Smooth muscle cell (in vitro differentiated cells): ENCODE measurements around the gene LRP8. TPM values are rescaled to one million over a fixed set of nuclear protein-coding genes. Genes with fewer than 3 reads are reported as not detected.

Experiments used
- DNase-seq: peaks from one replicate; lab custom pipeline; 2025; ENCODE audit not compliant: unreplicated experiment; lab: John Stamatoyannopoulos, UW
- H2AFZ ChIP-seq: fragments of 200-600 bp; sonication (generic); 2 replicates; pipeline ENCODE4 v1.6.0; 2016; ENCODE audit warnings: antibody characterized with exemption, low read depth, mild to moderate bottlenecking
- H3F3A ChIP-seq: fragments of 200-600 bp; sonication (generic); 2 replicates; pipeline ENCODE4 v1.6.0; 2017; ENCODE audit warnings: antibody characterized with exemption, low read depth
- H3K27ac ChIP-seq: fragments of 200-600 bp; sonication (generic); 2 replicates; pipeline ENCODE4 v1.5.1; 2016; ENCODE audit warnings: low read depth, mild to moderate bottlenecking
- H3K27me3 ChIP-seq: fragments of 200-600 bp; sonication (generic); 2 replicates; pipeline ENCODE4 v1.6.1; 2016; ENCODE audit warnings: low read depth, mild to moderate bottlenecking
- H3K36me3 ChIP-seq: fragments of 200-600 bp; sonication (generic); 2 replicates; pipeline ENCODE4 v1.5.1; 2016; ENCODE audit warnings: low read depth
- H3K4me1 ChIP-seq: fragments of 200-600 bp; sonication (generic); 2 replicates; pipeline ENCODE4 v1.5.1; 2016; ENCODE audit warnings: low read depth
- H3K4me2 ChIP-seq: fragments of 200-600 bp; sonication (generic); 2 replicates; pipeline ENCODE4 v1.6.0; 2016; ENCODE audit warnings: mild to moderate bottlenecking
- H3K4me3 ChIP-seq: fragments of 200-600 bp; sonication (generic); 2 replicates; pipeline ENCODE4 v1.5.1; 2016; ENCODE audit warnings: mild to moderate bottlenecking
- H3K79me2 ChIP-seq: fragments of 200-600 bp; sonication (generic); 2 replicates; pipeline ENCODE4 v1.6.0; 2016; ENCODE audit warnings: low read depth, mild to moderate bottlenecking
- H3K9ac ChIP-seq: fragments of 200-600 bp; sonication (generic); 2 replicates; pipeline ENCODE4 v1.6.0; 2016; ENCODE audit warnings: low read depth
- H3K9me3 ChIP-seq: fragments of 200-600 bp; sonication (generic); replicated peaks from 2 replicates; pipeline ENCODE4 v1.5.1; 2016; ENCODE audit warnings: low read depth
- H4K20me1 ChIP-seq: fragments of 200-600 bp; sonication (generic); 2 replicates; pipeline ENCODE4 v1.6.0; 2016; ENCODE audit warnings: low read depth
- whole genome bisulfite sequencing: methylation state at CpG from one replicate; pipeline ENCODE4 v1.1.7; 2016; ENCODE audit warnings: low lambda C conversion rate; 5-methylcytosine and 5-hydroxymethylcytosine counted together
- polyA plus RNA-seq: library from polyadenylated mRNA; unstranded; fragments of >200 nt; fragmentation: Nextera tagmentation; extraction: Ambion mirVana; gene quantifications from 2 replicates; pipeline ENCODE4 v1.2.1, GENCODE V29; 2016
- total RNA-seq: library from RNA; depleted of rRNA; stranded (reverse); fragments of >200 nt; gene quantifications from 2 replicates; pipeline ENCODE4 v1.2.3, GENCODE V29; 2014
- TF ChIP-seq, protein P1 (sequence below): fragments of 200-600 bp; sonication (generic); IDR thresholded peaks from 2 replicates; pipeline ENCODE4 v1.5.1; 2017; ENCODE audit warnings: borderline replicate concordance, mild to moderate bottlenecking, antibody characterized with exemption; ENCODE audit not compliant: insufficient read depth, poor library complexity, severe bottlenecking

LRP8 gene
- total and polyA plus RNA-seq, 2 experiments from 2014 or later = 5.6 to 8.1 TPM

DNA sequence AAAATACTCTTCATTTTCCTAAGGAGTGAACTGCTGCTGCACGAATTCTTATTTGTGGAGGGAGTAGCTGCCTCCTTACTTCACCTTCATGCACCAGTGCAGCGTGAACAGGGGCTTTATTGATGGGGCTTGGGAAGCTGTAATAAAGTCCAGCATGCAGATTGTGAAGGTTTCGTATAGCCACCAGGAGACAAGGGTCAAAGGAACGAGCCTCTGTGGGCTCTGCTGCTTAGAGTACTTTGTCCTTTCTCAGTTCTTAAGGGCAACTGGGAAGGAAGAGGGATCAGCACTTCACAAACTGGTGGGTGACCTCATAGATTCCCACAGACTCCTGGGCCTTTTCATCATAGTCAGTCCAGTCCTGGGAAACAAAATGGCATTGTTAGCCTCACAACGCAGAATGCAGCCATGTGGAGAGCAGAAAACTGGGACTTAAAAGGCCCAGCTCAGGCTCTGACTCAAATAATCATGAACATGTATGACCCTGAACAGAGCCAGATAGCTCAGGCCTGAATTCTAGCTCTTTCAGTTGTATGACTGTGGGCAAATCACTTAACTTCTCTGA lies 113.4 kb downstream of the LRP8 start:
- H3K4me1 ChIP-seq = peaks cover 4% of the 10 kb centered on the region
- no peaks in the 10 kb centered on the region for H4K20me1 ChIP-seq
- H3K36me3 ChIP-seq = peaks cover 5% of the 10 kb centered on the region
- no peak overlapping the region for H3K4me2 ChIP-seq
- DNase-seq = no peak
- peaks cover 2% of the 10 kb centered on the region for H3K79me2 ChIP-seq
- WGBS = 94% methylated on average over 5 of the region's 5 CpGs
- no peak overlapping the region for H3K27ac ChIP-seq
- TF ChIP-seq, protein P1, sequence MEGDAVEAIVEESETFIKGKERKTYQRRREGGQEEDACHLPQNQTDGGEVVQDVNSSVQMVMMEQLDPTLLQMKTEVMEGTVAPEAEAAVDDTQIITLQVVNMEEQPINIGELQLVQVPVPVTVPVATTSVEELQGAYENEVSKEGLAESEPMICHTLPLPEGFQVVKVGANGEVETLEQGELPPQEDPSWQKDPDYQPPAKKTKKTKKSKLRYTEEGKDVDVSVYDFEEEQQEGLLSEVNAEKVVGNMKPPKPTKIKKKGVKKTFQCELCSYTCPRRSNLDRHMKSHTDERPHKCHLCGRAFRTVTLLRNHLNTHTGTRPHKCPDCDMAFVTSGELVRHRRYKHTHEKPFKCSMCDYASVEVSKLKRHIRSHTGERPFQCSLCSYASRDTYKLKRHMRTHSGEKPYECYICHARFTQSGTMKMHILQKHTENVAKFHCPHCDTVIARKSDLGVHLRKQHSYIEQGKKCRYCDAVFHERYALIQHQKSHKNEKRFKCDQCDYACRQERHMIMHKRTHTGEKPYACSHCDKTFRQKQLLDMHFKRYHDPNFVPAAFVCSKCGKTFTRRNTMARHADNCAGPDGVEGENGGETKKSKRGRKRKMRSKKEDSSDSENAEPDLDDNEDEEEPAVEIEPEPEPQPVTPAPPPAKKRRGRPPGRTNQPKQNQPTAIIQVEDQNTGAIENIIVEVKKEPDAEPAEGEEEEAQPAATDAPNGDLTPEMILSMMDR = no peak
- H3K27me3 ChIP-seq = no peaks in the 10 kb centered on the region
- no peak overlapping the region for H3K9ac ChIP-seq
- no peaks in the 10 kb centered on the region for H3F3A ChIP-seq
- no peaks in the 10 kb centered on the region for H3K9me3 ChIP-seq
- no peak overlapping the region for H3K4me3 ChIP-seq
- H2AFZ ChIP-seq = no peak overlapping the region

DNA sequence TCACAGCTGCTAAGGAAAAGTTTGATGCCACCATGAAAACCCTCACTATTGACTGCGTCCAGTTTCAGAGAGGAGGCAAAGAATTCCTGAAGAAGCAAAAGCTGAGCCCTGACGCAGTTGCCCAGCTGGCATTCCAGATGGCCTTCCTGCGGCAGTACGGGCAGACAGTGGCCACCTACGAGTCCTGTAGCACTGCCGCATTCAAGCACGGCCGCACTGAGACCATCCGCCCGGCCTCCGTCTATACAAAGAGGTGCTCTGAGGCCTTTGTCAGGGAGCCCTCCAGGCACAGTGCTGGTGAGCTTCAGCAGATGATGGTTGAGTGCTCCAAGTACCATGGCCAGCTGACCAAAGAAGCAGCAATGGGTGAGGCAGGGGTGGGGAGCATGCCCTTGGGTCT lies 116.9 kb downstream of the LRP8 start:
- Histone ChIP-seq H2AFZ (no peak overlapping the region), H3K9ac (no peak overlapping the region), H3K4me3 (no peak overlapping the region), H3K4me2 (no peak overlapping the region), H3K9me3 (no peaks in the 10 kb centered on the region), H3K27ac (no peak overlapping the region), H3K36me3 (peaks cover 14% of the 10 kb centered on the region), H3K27me3 (no peaks in the 10 kb centered on the region), H3K4me1 (no peaks in the 10 kb centered on the region), H3K79me2 (no peaks in the 10 kb centered on the region), H4K20me1 (no peaks in the 10 kb centered on the region), H3F3A (no peaks in the 10 kb centered on the region)
- 97% methylated on average over 11 of the region's 11 CpGs for WGBS
- DNase-seq = no peak
- TF ChIP-seq, protein P1 = no peak

DNA sequence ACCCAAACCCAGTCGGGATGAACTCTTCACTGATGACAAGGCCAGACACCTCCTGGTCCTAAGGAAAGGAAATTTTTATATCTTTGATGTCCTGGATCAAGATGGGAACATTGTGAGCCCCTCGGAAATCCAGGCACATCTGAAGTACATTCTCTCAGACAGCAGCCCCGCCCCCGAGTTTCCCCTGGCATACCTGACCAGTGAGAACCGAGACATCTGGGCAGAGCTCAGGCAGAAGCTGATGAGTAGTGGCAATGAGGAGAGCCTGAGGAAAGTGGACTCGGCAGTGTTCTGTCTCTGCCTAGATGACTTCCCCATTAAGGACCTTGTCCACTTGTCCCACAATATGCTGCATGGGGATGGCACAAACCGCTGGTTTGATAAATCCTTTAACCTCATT lies 117.5 kb downstream of the LRP8 start:
- Histone ChIP-seq H3K9me3 (no peaks in the 10 kb centered on the region), H3K4me1 (no peaks in the 10 kb centered on the region), H2AFZ (no peak overlapping the region), H3K79me2 (no peaks in the 10 kb centered on the region), H3K4me2 (no peak overlapping the region), H3K36me3 (peaks cover 18% of the 10 kb centered on the region), H4K20me1 (no peaks in the 10 kb centered on the region), H3K27me3 (no peaks in the 10 kb centered on the region), H3K9ac (no peak overlapping the region), H3K4me3 (no peak overlapping the region), H3F3A (no peaks in the 10 kb centered on the region), H3K27ac (no peak overlapping the region)
- TF ChIP-seq, protein P1 = no peak
- no peak for DNase-seq
- 94% methylated on average over 7 of the region's 7 CpGs for WGBS

DNA sequence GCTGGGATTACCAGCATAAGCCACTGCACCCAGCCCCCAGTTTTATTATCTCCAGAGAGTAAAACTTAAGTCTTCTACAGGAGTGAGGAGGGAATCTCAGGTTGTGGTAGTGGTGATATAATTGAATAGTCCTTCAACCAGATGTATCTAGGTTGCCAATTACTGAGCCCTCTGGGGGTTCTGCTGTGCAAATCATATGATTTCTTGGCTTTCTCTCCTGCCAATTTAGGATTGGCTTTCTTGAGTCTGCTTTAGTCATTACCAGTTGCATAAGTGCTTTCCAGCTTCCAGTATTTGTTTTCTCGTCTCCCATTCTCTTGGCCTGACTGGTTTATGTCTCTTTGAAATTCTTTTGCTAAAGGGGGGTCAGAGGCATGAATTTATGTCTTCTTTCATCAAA lies 120.1 kb downstream of the LRP8 start:
- H3K27me3 ChIP-seq = no peaks in the 10 kb centered on the region
- H3K27ac ChIP-seq = no peak overlapping the region
- H3K36me3 ChIP-seq = peaks cover 32% of the 10 kb centered on the region
- H3F3A ChIP-seq = no peaks in the 10 kb centered on the region
- H2AFZ ChIP-seq = no peak overlapping the region
- DNase-seq = no peak
- H4K20me1 ChIP-seq = no peaks in the 10 kb centered on the region
- WGBS = 100% methylated on average over 1 of the region's 1 CpG
- H3K9me3 ChIP-seq = no peaks in the 10 kb centered on the region
- no peak overlapping the region for H3K9ac ChIP-seq
- H3K4me2 ChIP-seq = no peak overlapping the region
- TF ChIP-seq, protein P1 = no peak
- H3K79me2 ChIP-seq = no peaks in the 10 kb centered on the region
- H3K4me1 ChIP-seq = no peaks in the 10 kb centered on the region
- H3K4me3 ChIP-seq = no peak overlapping the region
